ENCODE measurements around the gene KIAA0825. TPM values are rescaled to one million over a fixed set of nuclear protein-coding genes. Genes with fewer than 3 reads are reported as not detected.

The KIAA0825 gene
- total RNA-seq, 1 donor from 2014 or later, result 5.8 TPM

DNA sequence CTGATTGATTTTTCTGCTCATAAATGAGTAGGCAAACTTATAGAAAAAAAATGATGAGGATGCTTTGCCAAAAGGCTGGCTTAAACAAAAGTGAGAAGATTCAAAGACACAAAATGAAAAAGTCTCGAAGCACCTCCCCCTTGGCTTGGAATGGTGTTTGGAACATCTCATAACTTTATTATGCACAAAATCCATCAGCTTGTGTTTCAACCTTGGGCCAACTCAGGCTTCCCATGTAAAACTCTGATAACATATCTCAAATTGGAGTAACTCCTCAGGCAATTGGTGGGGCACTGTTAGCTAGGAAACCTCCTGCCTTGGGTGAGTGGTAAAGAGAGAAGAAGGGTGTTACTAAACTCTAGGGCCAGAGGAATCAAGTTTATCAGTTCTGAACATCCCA is 176.3 kb downstream of the KIAA0825 start:
- Mint-ChIP-seq H3K36me3 (ENCODE audit: insufficient read depth) (no peaks in the 10 kb centered on the region), H3K9me3 (ENCODE audit: low read depth) (no peaks in the 10 kb centered on the region), H3K27ac (no peak overlapping the region), H3K27me3 (no peaks in the 10 kb centered on the region), H3K4me1 (ENCODE audit: low read depth) (peaks cover 9% of the 10 kb centered on the region), H3K4me3 (ENCODE audit: low read depth) (no peak overlapping the region)
- DNase-seq (ENCODE audit: low spot score, unreplicated experiment), result no peak
- TF ChIP-seq, protein P1, sequence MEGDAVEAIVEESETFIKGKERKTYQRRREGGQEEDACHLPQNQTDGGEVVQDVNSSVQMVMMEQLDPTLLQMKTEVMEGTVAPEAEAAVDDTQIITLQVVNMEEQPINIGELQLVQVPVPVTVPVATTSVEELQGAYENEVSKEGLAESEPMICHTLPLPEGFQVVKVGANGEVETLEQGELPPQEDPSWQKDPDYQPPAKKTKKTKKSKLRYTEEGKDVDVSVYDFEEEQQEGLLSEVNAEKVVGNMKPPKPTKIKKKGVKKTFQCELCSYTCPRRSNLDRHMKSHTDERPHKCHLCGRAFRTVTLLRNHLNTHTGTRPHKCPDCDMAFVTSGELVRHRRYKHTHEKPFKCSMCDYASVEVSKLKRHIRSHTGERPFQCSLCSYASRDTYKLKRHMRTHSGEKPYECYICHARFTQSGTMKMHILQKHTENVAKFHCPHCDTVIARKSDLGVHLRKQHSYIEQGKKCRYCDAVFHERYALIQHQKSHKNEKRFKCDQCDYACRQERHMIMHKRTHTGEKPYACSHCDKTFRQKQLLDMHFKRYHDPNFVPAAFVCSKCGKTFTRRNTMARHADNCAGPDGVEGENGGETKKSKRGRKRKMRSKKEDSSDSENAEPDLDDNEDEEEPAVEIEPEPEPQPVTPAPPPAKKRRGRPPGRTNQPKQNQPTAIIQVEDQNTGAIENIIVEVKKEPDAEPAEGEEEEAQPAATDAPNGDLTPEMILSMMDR (IDR thresholded peaks at IDR 0.05; ENCODE audit: unreplicated experiment), result no peak

DNA sequence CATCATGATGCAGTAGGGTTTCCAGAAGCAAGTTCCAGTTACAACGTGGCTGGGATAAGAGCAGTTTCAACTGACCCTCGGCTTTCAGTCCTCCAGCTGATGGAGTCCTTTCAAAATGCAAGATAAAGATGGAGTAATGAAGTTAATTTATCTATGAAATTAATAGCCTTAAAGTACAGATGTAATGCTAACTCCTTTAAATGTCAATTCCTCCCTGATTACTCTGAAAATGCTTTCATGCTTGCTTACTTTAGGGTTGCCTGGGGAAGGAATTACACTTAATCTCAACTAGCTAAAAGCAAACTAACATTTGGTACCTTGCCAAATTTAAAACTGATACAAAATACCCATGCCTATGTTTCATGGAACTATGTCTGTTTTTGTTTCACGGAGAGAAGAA is 178.4 kb downstream of the KIAA0825 start:
- Mint-ChIP-seq H3K27ac (no peak overlapping the region), H3K9me3 (ENCODE audit: low read depth) (no peaks in the 10 kb centered on the region), H3K4me1 (ENCODE audit: low read depth) (peaks cover 9% of the 10 kb centered on the region), H3K36me3 (ENCODE audit: insufficient read depth) (peaks cover 4% of the 10 kb centered on the region), H3K4me3 (ENCODE audit: low read depth) (no peak overlapping the region), H3K27me3 (no peaks in the 10 kb centered on the region)
- DNase-seq (ENCODE audit: low spot score, unreplicated experiment), result no peak
- TF ChIP-seq, protein P1 (IDR thresholded peaks at IDR 0.05; ENCODE audit: unreplicated experiment), result no peak

DNA sequence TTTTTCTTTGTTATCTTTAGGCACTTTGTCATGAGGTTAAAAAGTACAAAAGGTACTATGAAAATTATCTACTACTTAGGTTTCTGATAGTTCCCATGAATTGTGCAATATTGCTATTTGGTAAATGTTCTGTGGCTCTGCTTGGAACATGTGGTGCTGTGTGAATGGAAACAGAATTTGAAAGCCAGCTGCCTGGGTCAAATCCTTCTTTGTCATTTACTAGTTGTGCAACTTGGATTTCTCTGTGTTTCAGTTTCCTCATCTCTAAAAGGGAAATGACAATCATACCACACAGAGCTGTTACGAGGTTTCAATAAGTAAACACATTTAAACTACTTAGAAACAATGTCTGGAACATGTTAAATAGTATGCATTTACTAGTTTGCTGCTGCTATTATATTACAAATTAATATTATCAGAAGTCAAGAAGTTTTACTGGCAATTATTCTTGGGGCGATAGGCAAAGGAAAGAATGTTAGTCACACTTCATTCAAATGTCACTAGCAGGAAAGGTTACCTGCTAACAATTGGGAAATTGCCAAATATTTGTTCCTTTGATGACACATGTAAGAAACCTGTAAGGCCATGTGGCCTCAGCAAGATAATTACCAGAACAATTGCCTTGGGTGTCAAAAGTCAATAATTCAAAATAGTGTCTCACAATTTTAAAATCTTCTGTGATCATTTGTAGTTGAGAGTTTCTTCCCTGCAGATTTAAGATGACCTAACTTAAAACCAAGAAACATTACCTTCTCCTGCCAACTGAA is 184.8 kb downstream of the KIAA0825 start:
- TF ChIP-seq, protein P1 (IDR thresholded peaks at IDR 0.05; ENCODE audit: unreplicated experiment), result no peak
- Mint-ChIP-seq H3K4me3 (ENCODE audit: low read depth) (no peak overlapping the region), H3K27me3 (no peaks in the 10 kb centered on the region), H3K4me1 (ENCODE audit: low read depth) (peaks cover 4% of the 10 kb centered on the region), H3K36me3 (ENCODE audit: insufficient read depth) (peaks cover 5% of the 10 kb centered on the region), H3K27ac (no peak overlapping the region), H3K9me3 (ENCODE audit: low read depth) (peaks cover 7% of the 10 kb centered on the region)
- no peak for DNase-seq (ENCODE audit: low spot score, unreplicated experiment)

DNA sequence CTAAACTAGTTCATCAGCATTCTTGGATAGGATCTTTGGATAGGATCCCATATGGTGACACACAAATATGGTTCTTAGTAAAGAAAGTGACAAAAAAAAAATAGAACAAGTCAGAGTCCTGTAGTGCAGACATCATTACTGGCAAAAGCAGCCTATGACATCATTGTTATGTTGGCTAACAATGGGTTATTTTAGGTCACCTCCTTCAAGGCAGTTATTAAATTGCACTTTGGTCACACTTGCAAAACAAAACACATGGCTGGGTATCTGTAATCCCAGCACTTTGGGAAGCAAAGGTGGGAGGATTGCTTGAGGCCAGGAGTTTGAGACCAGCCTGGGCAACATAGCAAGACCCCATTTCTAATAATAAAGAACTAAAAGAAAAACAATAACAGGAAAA is 185.9 kb downstream of the KIAA0825 start:
- Mint-ChIP-seq H3K36me3 (ENCODE audit: insufficient read depth) (peaks cover 5% of the 10 kb centered on the region), H3K4me1 (ENCODE audit: low read depth) (no peaks in the 10 kb centered on the region), H3K9me3 (ENCODE audit: low read depth) (peaks cover 15% of the 10 kb centered on the region), H3K27ac (no peak overlapping the region), H3K27me3 (no peaks in the 10 kb centered on the region), H3K4me3 (ENCODE audit: low read depth) (no peak overlapping the region)
- TF ChIP-seq, protein P1 (IDR thresholded peaks at IDR 0.05; ENCODE audit: unreplicated experiment), result no peak
- DNase-seq (ENCODE audit: low spot score, unreplicated experiment), result no peak

DNA sequence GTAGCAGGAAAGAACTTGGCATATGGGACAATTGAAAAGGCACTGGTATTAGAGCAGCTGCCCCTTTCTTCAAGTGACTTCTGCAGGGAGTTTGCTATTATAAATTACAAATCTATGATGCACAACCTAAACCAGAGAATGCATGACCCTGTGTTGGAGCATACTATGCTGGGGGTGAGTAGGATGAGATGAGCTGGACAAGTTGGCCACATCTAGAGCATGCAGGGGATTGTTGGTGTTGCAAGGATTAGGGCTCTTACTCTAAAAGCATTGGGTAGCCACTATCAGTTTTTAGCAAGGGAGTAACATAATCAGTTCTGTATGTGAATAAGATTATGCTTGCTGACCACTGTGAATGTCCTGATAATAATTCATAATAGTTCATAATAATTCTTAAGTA is 186.7 kb downstream of the KIAA0825 start:
- Mint-ChIP-seq H3K36me3 (ENCODE audit: insufficient read depth) (peaks cover 5% of the 10 kb centered on the region), H3K4me1 (ENCODE audit: low read depth) (no peaks in the 10 kb centered on the region), H3K27me3 (no peaks in the 10 kb centered on the region), H3K27ac (no peak overlapping the region), H3K9me3 (ENCODE audit: low read depth) (peaks cover 15% of the 10 kb centered on the region), H3K4me3 (ENCODE audit: low read depth) (no peak overlapping the region)
- TF ChIP-seq, protein P1 (IDR thresholded peaks at IDR 0.05; ENCODE audit: unreplicated experiment), result no peak
- no peak for DNase-seq (ENCODE audit: low spot score, unreplicated experiment)

All from progenitor cell of endocrine pancreas (in vitro differentiated cells).